Esophagus squamous epithelium (tissue), 5 donors: Measurements from ENCODE around the gene KAZN. TPM values are rescaled to one million over a fixed set of nuclear protein-coding genes. Genes with fewer than 3 reads are reported as not detected.
A peak's percentile ranks its signal among the peaks of the same experiment; 100 is the strongest.

Experiments used
- DNase-seq: peaks from one replicate; lab custom pipeline; 2025; lab: John Stamatoyannopoulos, UW
- H3K27ac ChIP-seq, 4 donors: fragments of 200-600 bp; sonication (generic); one replicate each; pipeline ENCODE4 v1.5.1; 2016 to 2019; ENCODE audit warnings: mild to moderate bottlenecking in 1 of 4
- H3K27me3 ChIP-seq, 4 donors: fragments of 200-600 bp; sonication (generic); 1 replicate in 3 of 4; 2 replicates in 1 of 4; pipeline versions ENCODE4 v1.5.1 to v1.6.0; 2017 to 2021; ENCODE audit warnings: antibody characterized with exemption in 1 of 4
- H3K36me3 ChIP-seq, 3 donors: fragments of 200-600 bp; sonication (generic); one replicate each; pipeline ENCODE4 v1.5.1; 2016 to 2019
- H3K4me1 ChIP-seq, 3 donors: fragments of 200-600 bp; sonication (generic); one replicate each; pipeline ENCODE4 v1.5.1; 2017 to 2019
- H3K4me3 ChIP-seq, 4 donors: fragments of 200-600 bp; sonication (generic); 1 replicate in 3 of 4; 2 replicates in 1 of 4; pipeline ENCODE4 v1.5.1; 2016 to 2019; ENCODE audit warnings: mild to moderate bottlenecking in 2 of 4, moderate library complexity in 1 of 4
- H3K9me3 ChIP-seq, 3 donors: fragments of 200-600 bp; sonication (generic); one replicate each; pipeline ENCODE4 v1.5.1; 2016 to 2019
- POLR2A ChIP-seq, 4 donors: fragments of 450-650 bp; IDR thresholded peaks; one replicate each; pipeline ENCODE4 v1.6.1; 2017; ENCODE audit warnings: antibody characterized with exemption in 4 of 4, mild to moderate bottlenecking in 4 of 4, moderate library complexity in 3 of 4
- WGBS, 2 donors: methylation state at CpG; one replicate each; pipeline ENCODE4 v1.1.5; 2018; 5-methylcytosine and 5-hydroxymethylcytosine counted together
- intact Hi-C: fragments of 100-400 bp; cut with DNase I; formaldehyde crosslinking; loops from one replicate; pipeline ENCODE4 v1.15.0; 2022
- total RNA-seq, 4 donors: library from RNA; depleted of rRNA; stranded (reverse); fragments of >200 nt; gene quantifications; one replicate each; pipeline ENCODE4 v1.1.0, GENCODE V29; 2016
- TF ChIP-seq, protein P1 (sequence below), 6 experiments: fragments of 450-650 bp in 4 of 6; fragments of 200-600 bp in 2 of 6; sonication (generic) in 2 of 6; IDR thresholded peaks; one replicate each; pipeline ENCODE4 v1.5.1; 2016 to 2019; ENCODE audit warnings: antibody characterized with exemption in 6 of 6, mild to moderate bottlenecking in 4 of 6, moderate library complexity in 4 of 6
- donor health status: DM: yes; HTN: yes; CAD: no.

KAZN gene
- total RNA-seq, 4 donors from 2014 or later: 25.0 to 54.5 (median 30.8) TPM

GRCh38 chr1:15137809-15138208, 539.3 kb downstream of the KAZN start:
- peaks cover 0 to 22% (median 0%) of the 10 kb centered on the region in 4 donors for H3K27me3 ChIP-seq
- no peaks in the 10 kb centered on the region for H3K9me3 ChIP-seq
- 38 to 39% methylated on average over 5 to 6 of the region's 6 CpGs for WGBS, 2 donors
- peaks cover 0 to 9% (median 7%) of the 10 kb centered on the region in 3 donors for H3K4me1 ChIP-seq
- H3K4me3 ChIP-seq: no peak overlapping the region
- H3K36me3 ChIP-seq: no peaks in the 10 kb centered on the region
- DNase-seq: no peak
- H3K27ac ChIP-seq: no peak overlapping the region
- TF ChIP-seq, protein P1, sequence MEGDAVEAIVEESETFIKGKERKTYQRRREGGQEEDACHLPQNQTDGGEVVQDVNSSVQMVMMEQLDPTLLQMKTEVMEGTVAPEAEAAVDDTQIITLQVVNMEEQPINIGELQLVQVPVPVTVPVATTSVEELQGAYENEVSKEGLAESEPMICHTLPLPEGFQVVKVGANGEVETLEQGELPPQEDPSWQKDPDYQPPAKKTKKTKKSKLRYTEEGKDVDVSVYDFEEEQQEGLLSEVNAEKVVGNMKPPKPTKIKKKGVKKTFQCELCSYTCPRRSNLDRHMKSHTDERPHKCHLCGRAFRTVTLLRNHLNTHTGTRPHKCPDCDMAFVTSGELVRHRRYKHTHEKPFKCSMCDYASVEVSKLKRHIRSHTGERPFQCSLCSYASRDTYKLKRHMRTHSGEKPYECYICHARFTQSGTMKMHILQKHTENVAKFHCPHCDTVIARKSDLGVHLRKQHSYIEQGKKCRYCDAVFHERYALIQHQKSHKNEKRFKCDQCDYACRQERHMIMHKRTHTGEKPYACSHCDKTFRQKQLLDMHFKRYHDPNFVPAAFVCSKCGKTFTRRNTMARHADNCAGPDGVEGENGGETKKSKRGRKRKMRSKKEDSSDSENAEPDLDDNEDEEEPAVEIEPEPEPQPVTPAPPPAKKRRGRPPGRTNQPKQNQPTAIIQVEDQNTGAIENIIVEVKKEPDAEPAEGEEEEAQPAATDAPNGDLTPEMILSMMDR (IDR thresholded peaks at IDR 0.05): no peak
- TF ChIP-seq POLR2A (IDR thresholded peaks at IDR 0.05): no peak
- intact Hi-C loops: no loop called here

GRCh38 chr1:15139654-15140350, 541.3 kb downstream of the KAZN start:
- TF ChIP-seq, protein P1 (IDR thresholded peaks at IDR 0.05): no peak
- TF ChIP-seq POLR2A (IDR thresholded peaks at IDR 0.05): no peak
- Histone ChIP-seq H3K4me3 (no peak overlapping the region), H3K27me3 (peaks cover 0 to 4% (median 0%) of the 10 kb centered on the region in 4 donors), H3K4me1 (peaks cover 0 to 9% (median 7%) of the 10 kb centered on the region in 3 donors), H3K9me3 (no peaks in the 10 kb centered on the region), H3K36me3 (no peaks in the 10 kb centered on the region), H3K27ac (no peak overlapping the region)
- DNase-seq: no peak
- 57 to 69% methylated on average over 6 to 10 of the region's 15 CpGs for WGBS, 2 donors
- intact Hi-C loops: no loop called here

- no peak overlapping the region for H3K27ac ChIP-seq
- WGBS, 2 donors: 4 to 19% methylated on average over 6 of the region's 6 CpGs
- H3K36me3 ChIP-seq: no peaks in the 10 kb centered on the region
- no peak for DNase-seq
- TF ChIP-seq, protein P1 (IDR thresholded peaks at IDR 0.05): peak in 2 of 6 experiments; percentile 7 to 54
- no peak for TF ChIP-seq POLR2A (IDR thresholded peaks at IDR 0.05)
- H3K4me1 ChIP-seq: peaks cover 0 to 15% (median 9%) of the 10 kb centered on the region in 3 donors
- no peaks in the 10 kb centered on the region for H3K9me3 ChIP-seq
- no peaks in the 10 kb centered on the region for H3K27me3 ChIP-seq
- no peak overlapping the region for H3K4me3 ChIP-seq
- intact Hi-C loops: no loop called here
Measured at GRCh38 chr1:15141935-15142539, 543.6 kb downstream of the KAZN start.

DNA sequence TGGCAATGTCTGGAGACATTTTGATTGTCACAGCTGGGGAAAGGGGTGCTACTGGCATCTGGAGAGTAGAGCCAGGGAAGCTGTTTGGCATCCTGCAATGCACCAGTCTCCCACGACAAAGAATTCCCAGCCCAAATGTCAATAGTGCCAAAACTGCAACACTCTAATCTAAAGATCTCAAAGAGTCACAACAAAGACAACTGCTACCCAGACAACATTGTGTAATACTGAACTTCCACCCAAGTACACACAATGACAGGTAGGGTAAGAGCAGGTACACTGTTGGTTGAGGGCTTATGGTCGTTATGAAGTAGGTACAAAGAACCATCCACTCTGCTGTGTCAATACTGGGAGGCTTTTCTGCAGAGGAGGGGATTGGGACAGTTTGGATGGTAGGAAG, 546.8 kb downstream of the KAZN start:
- TF ChIP-seq POLR2A (IDR thresholded peaks at IDR 0.05): no peak
- TF ChIP-seq, protein P1 (IDR thresholded peaks at IDR 0.05): no peak
- no peaks in the 10 kb centered on the region for H3K9me3 ChIP-seq
- no peak overlapping the region for H3K27ac ChIP-seq
- H3K27me3 ChIP-seq: no peaks in the 10 kb centered on the region
- no peaks in the 10 kb centered on the region for H3K36me3 ChIP-seq
- peaks cover 0 to 16% (median 9%) of the 10 kb centered on the region in 3 donors for H3K4me1 ChIP-seq
- WGBS, 2 donors: 58 to 62% methylated on average over 2 of the region's 2 CpGs
- intact Hi-C loops: no loop called here
- H3K4me3 ChIP-seq: no peak overlapping the region
- DNase-seq: no peak

GRCh38 chr1:15146142-15146680, 547.7 kb downstream of the KAZN start:
- Histone ChIP-seq H3K9me3 (no peaks in the 10 kb centered on the region), H3K4me1 (peaks cover 0 to 21% (median 9%) of the 10 kb centered on the region in 3 donors), H3K27me3 (no peaks in the 10 kb centered on the region), H3K36me3 (no peaks in the 10 kb centered on the region), H3K27ac (no peak overlapping the region), H3K4me3 (no peak overlapping the region)
- TF ChIP-seq, protein P1 (IDR thresholded peaks at IDR 0.05): no peak
- no peak for TF ChIP-seq POLR2A (IDR thresholded peaks at IDR 0.05)
- 40 to 57% methylated on average over 1 to 3 of the region's 4 CpGs for WGBS, 2 donors
- intact Hi-C loops: no loop called here
- DNase-seq: no peak
